ENCODE data around the gene PITPNM3.

- TF ChIP-seq CTCF (IDR thresholded peaks at IDR 0.05) (no peak), POLR2A (IDR thresholded peaks at IDR 0.05) (no peak)
Observed at GRCh38 chr17:6443692-6444570, 112.4 kb downstream of the PITPNM3 start, which contains the start of gene PIMREG.
